Nephron (organoid): ENCODE data around the gene RPL38.

Experiments
- H3K27ac Mint-ChIP-seq, 3 experiments: 2 replicates each; pipeline ENCODE4 v1.8.0; 2020; ENCODE audit warnings: mixed read lengths in 3 of 3, mild to moderate bottlenecking in 2 of 3, moderate library complexity in 1 of 3
- H3K27me3 Mint-ChIP-seq: 2 replicates; pipeline ENCODE4 v1.8.0; 2021; ENCODE audit warnings: low read depth, mild to moderate bottlenecking, moderate library complexity, mixed read lengths
- H3K36me3 Mint-ChIP-seq: 2 replicates; pipeline ENCODE4 v1.8.0; 2020; ENCODE audit warnings: low read depth, mixed read lengths
- H3K4me1 Mint-ChIP-seq: 2 replicates; pipeline ENCODE4 v1.8.0; 2020; ENCODE audit warnings: mixed read lengths
- H3K4me3 Mint-ChIP-seq, 3 experiments: 2 replicates each; pipeline ENCODE4 v1.8.0; 2020; ENCODE audit warnings: mild to moderate bottlenecking in 3 of 3, mixed read lengths in 3 of 3, moderate library complexity in 2 of 3
- H3K9me3 Mint-ChIP-seq: 2 replicates; pipeline ENCODE4 v1.8.0; 2020; ENCODE audit warnings: mixed read lengths
- TF ChIP-seq, protein P1 (sequence below), 3 experiments: fragments of 200-600 bp; sonication (generic); IDR thresholded peaks; one replicate each; pipeline ENCODE4 v1.5.0; 2021; ENCODE audit warnings: antibody characterized with exemption in 3 of 3; ENCODE audit not compliant: unreplicated experiment in 3 of 3

The RPL38 gene

DNA sequence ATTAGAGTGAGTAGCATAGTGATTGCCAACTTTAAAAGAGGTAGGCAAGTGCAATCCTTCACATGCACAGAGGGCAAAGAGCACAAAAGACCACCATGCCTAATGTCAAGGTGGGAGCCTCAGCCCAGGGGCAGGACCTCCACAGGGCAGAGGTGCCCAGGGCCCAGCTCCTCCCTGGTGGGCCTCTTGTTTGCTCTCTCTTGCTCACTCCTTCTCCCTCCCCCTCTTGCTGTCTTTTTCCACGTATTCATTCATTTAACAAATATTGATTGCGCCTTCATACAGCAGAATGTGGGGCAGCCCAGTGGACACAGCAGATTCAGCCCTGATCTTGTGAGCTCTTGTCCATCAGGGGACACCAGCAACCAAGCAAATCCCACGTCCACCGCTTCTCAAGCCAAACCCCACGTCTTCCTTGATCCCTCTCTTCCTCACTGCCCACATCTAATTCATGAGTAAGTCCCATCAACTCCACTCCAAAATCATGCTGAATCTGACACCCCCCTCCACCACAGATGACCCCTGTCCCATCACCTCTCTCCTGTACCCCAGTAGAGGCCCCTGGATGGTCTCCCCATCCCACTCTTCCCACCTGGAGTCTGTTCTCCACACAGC is 44.1 kb upstream of the RPL38 start:
- Mint-ChIP-seq H3K4me3 (no peak overlapping the region), H3K36me3 (no peaks in the 10 kb centered on the region), H3K27ac (no peak overlapping the region), H3K4me1 (peaks cover 14% of the 10 kb centered on the region), H3K9me3 (peaks cover 13% of the 10 kb centered on the region), H3K27me3 (peaks cover 28% of the 10 kb centered on the region)
- TF ChIP-seq, protein P1, sequence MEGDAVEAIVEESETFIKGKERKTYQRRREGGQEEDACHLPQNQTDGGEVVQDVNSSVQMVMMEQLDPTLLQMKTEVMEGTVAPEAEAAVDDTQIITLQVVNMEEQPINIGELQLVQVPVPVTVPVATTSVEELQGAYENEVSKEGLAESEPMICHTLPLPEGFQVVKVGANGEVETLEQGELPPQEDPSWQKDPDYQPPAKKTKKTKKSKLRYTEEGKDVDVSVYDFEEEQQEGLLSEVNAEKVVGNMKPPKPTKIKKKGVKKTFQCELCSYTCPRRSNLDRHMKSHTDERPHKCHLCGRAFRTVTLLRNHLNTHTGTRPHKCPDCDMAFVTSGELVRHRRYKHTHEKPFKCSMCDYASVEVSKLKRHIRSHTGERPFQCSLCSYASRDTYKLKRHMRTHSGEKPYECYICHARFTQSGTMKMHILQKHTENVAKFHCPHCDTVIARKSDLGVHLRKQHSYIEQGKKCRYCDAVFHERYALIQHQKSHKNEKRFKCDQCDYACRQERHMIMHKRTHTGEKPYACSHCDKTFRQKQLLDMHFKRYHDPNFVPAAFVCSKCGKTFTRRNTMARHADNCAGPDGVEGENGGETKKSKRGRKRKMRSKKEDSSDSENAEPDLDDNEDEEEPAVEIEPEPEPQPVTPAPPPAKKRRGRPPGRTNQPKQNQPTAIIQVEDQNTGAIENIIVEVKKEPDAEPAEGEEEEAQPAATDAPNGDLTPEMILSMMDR (IDR thresholded peaks at IDR 0.05; ENCODE audit: unreplicated experiment in 3 of 3), result no peak

DNA sequence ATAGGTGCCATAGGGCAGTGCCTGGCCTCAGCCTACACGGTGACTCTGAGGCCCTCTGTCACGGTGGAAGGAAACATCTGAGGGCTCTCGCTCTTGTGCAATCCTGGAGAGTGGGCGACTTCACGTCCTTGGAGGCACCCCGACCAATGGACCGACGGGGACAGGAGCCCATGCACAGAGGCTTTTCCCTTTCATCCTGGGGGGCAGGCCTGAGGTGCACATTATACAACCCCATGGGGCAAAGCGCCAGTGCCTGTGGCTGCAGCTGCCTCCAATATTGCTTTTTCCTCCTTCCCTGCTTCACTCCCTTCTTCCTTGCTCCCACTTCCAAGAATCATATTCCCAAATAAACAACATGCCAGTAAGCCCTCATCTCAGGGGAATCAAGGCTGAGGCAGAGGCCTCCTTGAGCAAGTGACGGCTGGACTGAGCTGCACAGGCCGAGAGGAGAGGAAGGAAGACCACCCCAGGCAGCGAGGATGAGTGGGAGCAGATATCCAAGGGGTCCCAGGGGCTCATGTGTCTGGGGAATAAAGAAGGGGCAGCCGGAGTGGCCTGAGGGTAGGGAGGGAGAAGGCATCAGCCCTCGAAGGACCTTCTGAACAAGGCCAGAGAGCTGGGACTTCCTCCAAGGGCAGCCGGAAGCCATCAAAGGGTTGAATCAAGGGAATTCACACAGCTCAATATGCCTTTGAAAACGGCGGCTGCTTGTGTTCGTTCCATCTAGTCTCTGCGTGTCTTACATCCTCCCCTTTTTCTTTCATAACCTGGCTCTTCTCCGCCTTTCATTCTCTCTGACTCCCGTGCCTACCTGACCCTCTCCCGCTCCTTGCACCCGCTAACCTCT is 42.6 kb upstream of the RPL38 start:
- H3K9me3 Mint-ChIP-seq, result peaks cover 11% of the 10 kb centered on the region
- no peaks in the 10 kb centered on the region for H3K36me3 Mint-ChIP-seq
- peaks cover 22% of the 10 kb centered on the region for H3K27me3 Mint-ChIP-seq
- peak overlapping the region in 1 of 3 experiments; percentile 11 for H3K27ac Mint-ChIP-seq
- TF ChIP-seq, protein P1 (IDR thresholded peaks at IDR 0.05; ENCODE audit: unreplicated experiment in 3 of 3), result no peak
- no peak overlapping the region for H3K4me3 Mint-ChIP-seq
- peaks cover 14% of the 10 kb centered on the region for H3K4me1 Mint-ChIP-seq

DNA sequence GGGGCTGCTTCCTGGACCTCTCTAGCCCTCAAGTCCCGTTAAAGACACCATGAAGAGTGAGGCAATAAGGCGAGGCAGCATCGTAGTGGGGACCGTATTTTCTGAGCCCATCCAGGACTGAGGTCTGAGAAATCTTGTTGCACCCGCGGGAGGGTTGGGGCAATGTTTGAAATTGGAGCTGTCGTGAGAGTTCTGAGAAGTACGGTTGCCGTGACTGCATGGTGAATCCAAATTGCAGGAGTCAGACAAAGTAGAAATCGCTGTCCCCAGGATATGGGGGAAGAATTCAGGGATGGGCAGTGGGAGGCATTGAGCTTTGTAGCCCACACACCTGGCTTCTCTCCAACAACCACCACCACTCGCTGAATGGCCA is 42.0 kb upstream of the RPL38 start:
- Mint-ChIP-seq H3K27me3 (peaks cover 18% of the 10 kb centered on the region), H3K9me3 (peaks cover 11% of the 10 kb centered on the region), H3K27ac (no peak overlapping the region), H3K36me3 (no peaks in the 10 kb centered on the region), H3K4me1 (peaks cover 14% of the 10 kb centered on the region), H3K4me3 (peak overlapping the region in 1 of 3 experiments; percentile 14)
- TF ChIP-seq, protein P1 (IDR thresholded peaks at IDR 0.05; ENCODE audit: unreplicated experiment in 3 of 3), result no peak

DNA sequence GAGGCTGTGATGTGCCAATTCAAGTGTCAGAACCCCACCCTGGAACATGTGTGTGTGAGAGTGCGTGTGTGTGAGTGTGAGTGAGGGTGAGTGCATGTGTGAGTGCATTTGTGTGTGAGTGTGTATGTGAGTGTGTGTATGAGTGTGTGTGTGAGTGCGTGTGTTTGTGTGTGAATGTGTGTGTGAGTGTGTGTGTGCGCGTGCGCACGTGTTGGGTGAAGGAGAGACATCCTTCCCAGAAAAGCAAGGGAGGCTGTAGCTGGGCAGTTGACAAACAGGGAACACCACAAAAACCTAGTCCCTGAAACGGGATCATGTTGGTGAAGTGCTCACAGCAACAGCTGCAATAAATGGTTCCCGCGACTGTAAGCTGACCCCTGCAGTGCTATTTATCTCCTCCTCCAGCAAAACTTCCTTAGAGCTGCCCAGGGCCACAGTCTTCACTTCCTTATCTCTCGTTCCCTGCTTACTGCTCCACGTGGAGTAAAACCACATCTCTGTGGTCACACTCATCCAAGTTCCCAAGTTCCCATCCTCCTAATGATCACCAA is 40.1 kb upstream of the RPL38 start:
- H3K9me3 Mint-ChIP-seq, result peaks cover 10% of the 10 kb centered on the region
- H3K27ac Mint-ChIP-seq, result no peak overlapping the region
- no peaks in the 10 kb centered on the region for H3K36me3 Mint-ChIP-seq
- H3K27me3 Mint-ChIP-seq, result peaks cover 13% of the 10 kb centered on the region
- H3K4me1 Mint-ChIP-seq, result peaks cover 14% of the 10 kb centered on the region
- TF ChIP-seq, protein P1 (IDR thresholded peaks at IDR 0.05; ENCODE audit: unreplicated experiment in 3 of 3), result no peak
- no peak overlapping the region for H3K4me3 Mint-ChIP-seq

DNA sequence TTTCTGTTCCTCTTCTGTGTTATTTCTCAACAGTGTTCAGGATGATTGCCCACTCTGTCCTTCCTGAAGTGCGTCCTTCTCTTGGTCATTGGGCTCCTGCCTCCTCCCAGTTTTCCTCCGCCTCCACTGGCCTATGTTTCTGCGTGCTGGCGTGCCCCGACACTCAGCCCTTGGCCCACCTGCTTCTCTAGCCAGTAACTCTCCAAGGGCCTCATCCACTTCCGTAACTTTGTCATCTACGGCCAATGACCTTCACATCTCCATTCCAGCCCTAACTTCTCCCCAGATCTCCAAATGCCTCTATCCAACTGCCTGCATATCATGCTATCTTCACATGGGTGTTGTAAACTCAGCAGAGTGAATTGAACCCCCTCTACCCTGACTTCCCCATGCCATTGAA is 39.6 kb upstream of the RPL38 start:
- H3K27ac Mint-ChIP-seq, result no peak overlapping the region
- peaks cover 13% of the 10 kb centered on the region for H3K27me3 Mint-ChIP-seq
- no peaks in the 10 kb centered on the region for H3K36me3 Mint-ChIP-seq
- peaks cover 7% of the 10 kb centered on the region for H3K9me3 Mint-ChIP-seq
- peaks cover 14% of the 10 kb centered on the region for H3K4me1 Mint-ChIP-seq
- no peak overlapping the region for H3K4me3 Mint-ChIP-seq
- TF ChIP-seq, protein P1 (IDR thresholded peaks at IDR 0.05; ENCODE audit: unreplicated experiment in 3 of 3), result no peak
